Stimulated activated CD4-positive, alpha-beta T cell treated with anti-CD3 and anti-CD28 coated beads, Interleukin-15, amount 100 ng/mL, for 1 hour (primary cell): ENCODE measurements around the gene ARHGEF26.

ENCODE experiments used
- DNase-seq, 2 donors: peaks; one replicate each; pipeline ENCODE4 v3.0.0-alpha.2; 2020; ENCODE audit warnings: low read depth in 1 of 2, low spot score in 1 of 2

Gene ARHGEF26

GRCh38 chr3:154151969-154152368, 30.8 kb downstream of the ARHGEF26 start:
- DNase-seq = no peak

DNA sequence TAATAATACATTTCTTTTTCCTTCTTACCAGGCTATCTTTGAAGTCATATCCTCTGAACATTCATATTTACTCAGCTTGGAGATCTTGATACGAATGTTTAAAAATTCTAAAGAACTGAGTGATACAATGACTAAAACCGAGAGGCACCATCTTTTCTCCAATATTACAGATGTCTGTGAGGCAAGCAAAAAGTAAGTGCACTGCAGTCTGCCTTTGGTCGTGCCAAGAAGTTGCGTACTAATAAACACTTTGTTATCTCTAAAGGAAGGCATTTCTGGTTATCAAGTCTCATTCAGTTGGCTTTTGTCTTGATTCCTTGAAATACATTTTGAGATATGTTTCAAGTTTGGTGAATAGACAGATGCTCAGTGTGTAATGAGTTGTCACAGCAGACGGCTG, 31.6 kb downstream of the ARHGEF26 start:
- no peak for DNase-seq

DNA sequence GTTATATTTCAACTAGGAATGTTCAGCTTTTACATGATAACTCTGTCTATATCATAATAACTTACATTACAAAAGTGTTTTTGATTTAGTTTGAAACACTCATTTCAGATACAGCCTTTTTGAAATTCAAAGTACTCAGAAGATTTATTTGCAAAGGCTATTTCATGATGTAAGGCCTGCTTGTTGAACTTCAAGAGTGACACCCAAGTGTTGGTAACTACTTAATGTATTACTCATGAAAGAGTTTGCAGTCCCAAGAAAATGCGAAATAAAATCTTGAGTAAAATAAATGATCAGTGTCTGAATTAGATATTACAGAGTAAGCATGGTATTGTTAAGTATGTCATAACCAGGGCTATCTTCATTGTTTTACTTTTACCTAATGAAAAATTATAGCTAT, 35.3 kb downstream of the ARHGEF26 start:
- DNase-seq = no peak

DNA sequence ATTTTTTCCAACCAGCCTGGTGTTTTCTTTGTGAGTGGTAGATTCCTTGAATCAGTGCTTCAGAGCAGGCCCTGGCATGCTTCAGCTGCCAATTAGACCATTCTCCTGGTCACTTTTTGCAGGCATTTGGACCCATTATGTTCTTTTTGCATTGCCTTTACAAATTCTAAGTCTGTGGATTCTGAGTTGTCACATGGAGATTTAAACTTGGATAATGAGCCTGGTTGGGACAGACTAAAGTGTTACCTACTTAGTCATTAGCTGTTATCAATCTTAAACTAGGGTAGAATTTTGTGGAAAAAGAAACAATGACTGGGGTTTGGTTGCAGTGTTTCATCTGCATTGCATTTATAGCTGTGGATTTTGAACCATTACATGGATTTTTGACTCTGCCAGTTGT, 40.6 kb downstream of the ARHGEF26 start:
- DNase-seq = no peak

DNA sequence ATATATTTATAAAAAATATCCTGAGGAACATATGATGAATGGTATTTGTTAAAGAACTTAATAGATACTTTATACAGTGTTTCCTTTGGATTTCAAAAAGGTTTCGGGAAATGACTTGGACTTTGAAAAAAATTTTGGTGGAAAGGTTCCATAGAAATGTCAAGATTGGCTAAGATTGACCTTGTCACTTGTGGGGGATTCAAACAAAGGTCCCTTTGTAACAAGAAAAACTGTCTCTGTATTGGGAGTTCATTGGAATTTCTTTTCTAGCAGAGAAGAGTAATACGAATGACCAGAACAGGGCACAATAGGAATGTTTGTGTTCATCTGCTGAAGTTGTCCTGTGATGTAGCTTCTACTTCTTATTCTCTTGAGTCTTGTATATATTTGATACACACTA, 43.2 kb downstream of the ARHGEF26 start:
- no peak for DNase-seq

- no peak for DNase-seq
Measured at GRCh38 chr3:154168998-154169795, 48.0 kb downstream of the ARHGEF26 start.

DNA sequence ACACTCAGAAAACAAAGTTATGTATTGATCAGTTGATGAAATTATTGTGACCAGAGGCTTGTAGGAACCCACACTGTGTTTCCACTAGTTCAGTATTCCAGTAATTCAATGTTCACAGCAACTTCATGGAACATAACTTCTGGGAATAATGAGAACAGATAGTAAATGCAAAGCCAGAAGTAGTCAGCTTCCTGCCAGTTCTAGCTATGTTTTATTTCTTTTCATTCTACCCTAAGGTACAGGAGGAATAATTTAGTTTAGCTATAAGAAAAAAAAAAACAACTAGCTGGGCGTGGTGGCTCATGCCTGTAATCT, 48.6 kb downstream of the ARHGEF26 start:
- DNase-seq = no peak

- DNase-seq = no peak
Measured at GRCh38 chr3:154170300-154170699, 49.1 kb downstream of the ARHGEF26 start.

- no peak for DNase-seq
Measured at GRCh38 chr3:154175041-154175440, 53.9 kb downstream of the ARHGEF26 start.

DNA sequence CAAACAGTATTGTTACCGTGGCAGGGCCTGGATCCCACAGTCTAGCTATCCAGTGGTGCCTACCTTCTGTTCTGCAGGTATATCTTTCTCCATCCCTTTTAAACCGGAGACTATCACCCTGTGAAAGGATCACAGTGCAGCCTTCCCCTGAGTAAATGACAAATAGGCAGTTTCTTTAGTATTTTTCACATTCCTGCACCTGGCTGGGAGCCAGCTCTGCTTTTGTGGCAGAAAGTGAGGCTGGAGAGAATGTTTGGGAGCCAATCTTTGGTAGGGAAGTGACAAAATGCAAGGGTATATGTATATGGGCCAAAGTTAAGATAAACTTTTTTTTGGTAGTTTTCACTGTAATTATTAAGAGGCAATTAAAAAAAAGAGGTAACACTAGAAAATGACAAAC, 54.8 kb downstream of the ARHGEF26 start:
- DNase-seq = no peak

DNA sequence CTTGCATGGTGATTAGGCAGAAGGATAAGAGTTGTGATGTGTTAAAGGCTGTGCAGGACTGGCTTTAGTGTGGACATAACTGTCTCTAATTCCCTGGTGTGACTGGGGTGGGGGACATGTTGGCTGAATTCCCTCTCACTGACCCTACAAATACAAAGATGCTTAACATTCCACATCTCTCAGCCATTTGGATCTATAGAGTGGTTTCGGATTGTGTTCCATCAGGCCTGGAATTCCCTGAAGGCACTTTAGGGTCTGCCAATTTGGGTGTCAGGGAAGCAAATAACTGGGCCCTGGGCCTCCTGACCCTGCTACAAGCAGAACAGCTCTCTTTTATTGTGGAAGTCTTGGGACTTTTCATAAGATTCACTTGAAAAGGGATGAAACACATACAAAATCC, 56.2 kb downstream of the ARHGEF26 start:
- DNase-seq = no peak

- no peak for DNase-seq
Measured at GRCh38 chr3:154178172-154178571, 57.0 kb downstream of the ARHGEF26 start.

DNA sequence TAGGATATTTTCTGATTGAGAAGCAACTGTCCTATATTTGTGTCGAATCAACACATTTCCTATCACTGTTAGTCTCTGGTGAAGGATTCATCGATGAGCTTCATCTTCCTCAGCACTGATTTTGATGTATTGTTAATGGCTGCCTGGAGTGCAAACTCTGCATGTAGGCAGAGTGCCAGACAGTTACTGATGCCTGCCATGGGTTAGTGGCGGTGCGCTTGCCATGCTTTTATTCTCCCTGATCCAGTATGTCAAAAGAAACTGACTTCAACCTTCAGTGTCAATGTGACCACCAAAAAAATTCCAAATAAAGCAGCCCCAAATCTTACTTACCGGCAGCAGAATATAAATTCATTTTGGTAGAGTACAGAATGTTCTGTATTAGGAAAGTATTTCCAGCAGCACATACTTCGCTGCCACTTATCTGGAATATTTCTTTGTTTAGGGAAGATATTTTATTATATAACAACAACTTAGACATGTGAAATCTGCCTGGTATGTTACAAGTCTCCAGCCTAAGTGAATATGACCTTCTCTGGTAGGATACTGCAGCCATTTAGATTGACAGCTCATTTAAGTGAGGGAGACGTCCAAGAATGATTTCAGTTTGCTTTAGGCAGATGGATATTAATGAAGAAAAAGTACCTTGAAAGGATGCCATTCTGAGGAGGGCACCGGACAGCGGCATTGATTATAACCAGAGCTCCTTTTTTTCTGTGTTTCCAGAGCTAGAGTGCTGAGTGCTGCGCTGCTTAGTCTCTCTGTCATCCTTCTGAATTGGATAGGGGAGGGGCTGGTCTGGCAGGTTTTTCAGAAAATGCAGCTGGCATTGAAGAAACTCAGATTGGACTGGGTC, 59.9 kb downstream of the ARHGEF26 start:
- no peak for DNase-seq

- DNase-seq = no peak
Measured at GRCh38 chr3:154182322-154182922, 61.2 kb downstream of the ARHGEF26 start.

GRCh38 chr3:154182975-154183374, 61.8 kb downstream of the ARHGEF26 start:
- DNase-seq = no peak

- DNase-seq = no peak
Measured at GRCh38 chr3:154184582-154184981, 63.4 kb downstream of the ARHGEF26 start.

GRCh38 chr3:154188437-154188836, 67.2 kb downstream of the ARHGEF26 start:
- DNase-seq = no peak

- no peak for DNase-seq
Measured at GRCh38 chr3:154188846-154189245, 67.7 kb downstream of the ARHGEF26 start.

DNA sequence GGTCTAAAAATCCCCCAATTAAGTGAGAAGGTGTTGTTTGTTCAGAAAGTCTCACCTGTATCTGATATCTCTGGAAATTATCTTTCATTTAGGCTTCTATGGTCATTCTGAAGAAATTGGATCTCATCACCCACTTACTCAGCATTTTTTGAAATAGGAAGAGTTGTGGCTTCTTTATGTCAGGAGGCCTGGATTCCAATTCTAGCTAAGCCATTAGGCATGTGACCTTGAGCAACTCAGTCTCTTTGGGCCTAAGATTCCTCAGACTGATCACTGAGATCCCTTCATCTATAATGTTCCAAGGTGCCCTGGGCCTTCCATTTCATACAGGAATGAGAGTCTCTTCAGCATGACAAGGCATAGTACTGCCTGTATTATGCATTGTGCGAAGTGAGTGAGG, 70.3 kb downstream of the ARHGEF26 start:
- no peak for DNase-seq

DNA sequence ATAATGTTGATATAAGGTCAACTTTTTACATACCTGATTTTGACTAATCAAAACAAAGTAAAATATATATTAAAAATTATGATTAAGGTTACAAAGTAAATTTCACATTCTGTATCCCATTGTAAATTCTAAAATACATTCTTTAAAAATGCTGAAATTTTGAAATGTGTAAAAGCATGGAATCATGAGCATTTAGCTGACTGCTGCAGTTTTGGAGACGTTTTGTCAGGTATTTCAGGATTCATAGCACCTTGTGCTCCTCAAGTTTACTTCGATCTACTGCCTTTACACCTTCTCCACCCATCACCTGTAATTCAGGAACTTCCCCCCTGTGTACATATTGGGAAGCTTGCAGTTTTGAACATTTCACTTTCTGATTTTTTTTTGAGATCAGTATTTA, 71.0 kb downstream of the ARHGEF26 start:
- no peak for DNase-seq

GRCh38 chr3:154193000-154193615, 71.9 kb downstream of the ARHGEF26 start:
- no peak for DNase-seq

- no peak for DNase-seq
Measured at GRCh38 chr3:154194877-154195276, 73.7 kb downstream of the ARHGEF26 start.
